AG04450 (cell line): ENCODE results near the gene BTNL3. TPM values are rescaled to one million over a fixed set of nuclear protein-coding genes. Genes with fewer than 3 reads are reported as not detected.
"Not testable (repeated sequence)": the region's sequence is repeated elsewhere in the genome, so short reads cannot be mapped to it uniquely, and the experiment has no call there.

Source experiments
- CTCF ChIA-PET: fragments of 300-600, 350-600 bp; formaldehyde crosslinking; extraction: SDS; loops from one replicate; lab custom pipeline; 2022; ENCODE audit warnings: antibody characterized with exemption, inconsistent platforms; lab: Charles Lee
- POLR2A ChIA-PET: fragments of 350-600 bp; formaldehyde crosslinking; extraction: SDS; loops from one replicate; lab custom pipeline; 2021; ENCODE audit warnings: antibody characterized with exemption, inconsistent platforms; lab: Yijun Ruan, JAX
- DNase-seq: peaks from one replicate; pipeline ENCODE4 v3.0.0-alpha.2; 2011; ENCODE audit warnings: low read depth, low spot score
- H3K27ac ChIP-seq: one replicate; pipeline ENCODE4 v1.5.1; 2012; ENCODE audit warnings: low read depth, low read length, control low read depth
- H3K27me3 ChIP-seq: one replicate; pipeline ENCODE4 v1.6.0; 2012; ENCODE audit warnings: low read length; ENCODE audit not compliant: control insufficient read depth, insufficient read depth
- H3K4me3 ChIP-seq: 2 replicates; pipeline ENCODE4 v1.5.1; 2011; ENCODE audit warnings: mild to moderate bottlenecking, low read depth, low read length, control low read depth
- H3K9me3 ChIP-seq: 2 replicates; pipeline ENCODE4 v1.5.1; 2012; ENCODE audit warnings: low read length; ENCODE audit not compliant: control insufficient read depth, insufficient read depth
- polyA plus RNA-seq: library from polyadenylated mRNA; depleted of rRNA; stranded (reverse); fragments of >200 nt; gene quantifications from 2 replicates; pipeline ENCODE4 v1.2.3, GENCODE V29; 2011
- TF ChIP-seq, protein P1 (sequence below): IDR thresholded peaks from 2 replicates; pipeline ENCODE4 v1.5.1; 2011; ENCODE audit warnings: low read depth, low read length, control low read depth, inconsistent platforms

BTNL3 gene
- polyA plus RNA-seq, 1 experiment = not detected

DNA sequence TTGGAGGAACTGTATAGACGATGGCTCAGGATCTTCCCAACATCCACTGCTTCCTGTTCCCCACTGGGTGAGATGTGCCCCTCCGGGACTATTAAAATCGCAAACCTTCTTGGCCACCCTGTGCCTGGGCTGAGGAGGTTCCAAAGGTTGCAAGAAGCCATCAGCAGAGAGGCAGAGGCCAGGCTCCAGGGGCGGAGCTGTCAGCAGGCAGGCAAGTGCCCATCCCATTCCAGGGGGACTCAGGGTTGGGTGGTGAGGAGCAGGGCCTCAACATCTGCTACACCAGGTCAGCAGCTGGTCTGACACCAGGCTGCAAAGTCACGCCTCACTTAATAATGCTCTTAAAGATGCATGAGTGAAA lies 2.2 kb downstream of the BTNL3 start:
- no peak for DNase-seq
- POLR2A ChIA-PET = no interaction called here
- TF ChIP-seq, protein P1, sequence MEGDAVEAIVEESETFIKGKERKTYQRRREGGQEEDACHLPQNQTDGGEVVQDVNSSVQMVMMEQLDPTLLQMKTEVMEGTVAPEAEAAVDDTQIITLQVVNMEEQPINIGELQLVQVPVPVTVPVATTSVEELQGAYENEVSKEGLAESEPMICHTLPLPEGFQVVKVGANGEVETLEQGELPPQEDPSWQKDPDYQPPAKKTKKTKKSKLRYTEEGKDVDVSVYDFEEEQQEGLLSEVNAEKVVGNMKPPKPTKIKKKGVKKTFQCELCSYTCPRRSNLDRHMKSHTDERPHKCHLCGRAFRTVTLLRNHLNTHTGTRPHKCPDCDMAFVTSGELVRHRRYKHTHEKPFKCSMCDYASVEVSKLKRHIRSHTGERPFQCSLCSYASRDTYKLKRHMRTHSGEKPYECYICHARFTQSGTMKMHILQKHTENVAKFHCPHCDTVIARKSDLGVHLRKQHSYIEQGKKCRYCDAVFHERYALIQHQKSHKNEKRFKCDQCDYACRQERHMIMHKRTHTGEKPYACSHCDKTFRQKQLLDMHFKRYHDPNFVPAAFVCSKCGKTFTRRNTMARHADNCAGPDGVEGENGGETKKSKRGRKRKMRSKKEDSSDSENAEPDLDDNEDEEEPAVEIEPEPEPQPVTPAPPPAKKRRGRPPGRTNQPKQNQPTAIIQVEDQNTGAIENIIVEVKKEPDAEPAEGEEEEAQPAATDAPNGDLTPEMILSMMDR = no peak

DNA sequence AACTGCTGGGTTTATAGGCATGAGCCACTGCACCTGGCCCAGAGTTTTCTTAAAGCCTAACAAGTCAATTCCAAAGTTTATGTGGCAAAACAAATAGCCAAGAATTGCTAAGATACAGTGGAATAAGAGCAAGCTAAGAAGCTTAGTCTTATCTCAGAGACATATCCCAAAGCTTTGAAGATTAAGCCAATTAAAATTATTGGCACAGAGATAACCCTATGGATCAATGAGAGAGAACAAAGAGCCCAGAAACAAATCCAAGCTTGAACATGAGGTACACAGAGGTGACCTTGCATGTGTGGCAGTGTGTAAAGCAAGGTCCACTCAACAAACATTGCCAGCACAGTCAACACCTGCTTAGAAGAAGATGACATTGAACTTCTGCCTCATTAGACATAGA lies 13.3 kb downstream of the BTNL3 start:
- POLR2A ChIA-PET = no interaction called here
- no peak for DNase-seq
- Histone ChIP-seq H3K4me3 (no peak overlapping the region), H3K27me3 (no peaks in the 10 kb centered on the region), H3K27ac (no peak overlapping the region), H3K9me3 (peaks cover 8% of the 10 kb centered on the region)
- CTCF ChIA-PET = no interaction called here
- TF ChIP-seq, protein P1 = no peak

More for the DNA sequence above, 2.2 kb downstream of the BTNL3 start:
- Histone ChIP-seq H3K27ac (no peak overlapping the region), H3K4me3 (no peak overlapping the region), H3K27me3 (no peaks in the 10 kb centered on the region), H3K9me3 (peaks cover 5% of the 10 kb centered on the region)
- CTCF ChIA-PET = no interaction called here

DNA sequence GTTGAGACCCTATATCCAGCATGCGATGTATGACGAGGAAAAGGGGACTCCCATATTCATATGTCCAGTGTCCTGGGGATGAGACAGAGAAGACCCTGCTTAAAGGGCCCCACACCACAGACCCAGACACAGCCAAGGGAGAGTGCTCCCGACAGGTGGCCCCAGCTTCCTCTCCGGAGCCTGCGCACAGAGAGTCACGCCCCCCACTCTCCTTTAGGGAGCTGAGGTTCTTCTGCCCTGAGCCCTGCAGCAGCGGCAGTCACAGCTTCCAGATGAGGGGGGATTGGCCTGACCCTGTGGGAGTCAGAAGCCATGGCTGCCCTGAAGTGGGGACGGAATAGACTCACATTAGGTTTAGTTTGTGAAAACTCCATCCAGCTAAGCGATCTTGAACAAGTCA lies 17.1 kb downstream of the BTNL3 start:
- Histone ChIP-seq H3K27me3 (no peaks in the 10 kb centered on the region), H3K27ac (no peak overlapping the region), H3K9me3 (peaks cover 17% of the 10 kb centered on the region), H3K4me3 (no peak overlapping the region)
- no peak for DNase-seq
- TF ChIP-seq, protein P1 = no peak
- POLR2A ChIA-PET = no interaction called here
- CTCF ChIA-PET = no interaction called here

DNA sequence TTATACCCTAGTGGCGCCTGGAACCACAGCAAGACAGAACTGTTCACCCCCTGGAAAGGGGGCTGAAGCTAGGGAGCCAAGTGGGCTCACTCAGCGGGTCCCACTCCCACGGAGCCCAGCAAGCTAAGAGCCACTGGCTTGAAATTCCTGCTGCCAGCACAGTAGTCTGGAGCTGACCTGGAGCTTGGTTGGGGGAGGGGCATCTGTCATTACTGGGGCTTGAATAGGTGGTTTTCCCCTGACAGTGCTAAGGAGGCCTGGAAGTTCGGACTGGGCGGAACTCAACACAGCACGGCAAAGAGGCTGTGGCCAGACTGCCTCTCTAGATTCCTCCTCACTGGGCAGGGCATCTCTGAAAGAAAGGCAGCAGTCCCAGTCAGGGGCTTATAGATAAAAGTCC lies 19.5 kb downstream of the BTNL3 start:
- no peak overlapping the region for H3K27ac ChIP-seq
- peaks cover 14% of the 10 kb centered on the region for H3K9me3 ChIP-seq
- TF ChIP-seq, protein P1 = no peak
- DNase-seq = no peak
- no peaks in the 10 kb centered on the region for H3K27me3 ChIP-seq
- CTCF ChIA-PET = no interaction called here
- H3K4me3 ChIP-seq = no peak overlapping the region
- POLR2A ChIA-PET = no interaction called here

DNA sequence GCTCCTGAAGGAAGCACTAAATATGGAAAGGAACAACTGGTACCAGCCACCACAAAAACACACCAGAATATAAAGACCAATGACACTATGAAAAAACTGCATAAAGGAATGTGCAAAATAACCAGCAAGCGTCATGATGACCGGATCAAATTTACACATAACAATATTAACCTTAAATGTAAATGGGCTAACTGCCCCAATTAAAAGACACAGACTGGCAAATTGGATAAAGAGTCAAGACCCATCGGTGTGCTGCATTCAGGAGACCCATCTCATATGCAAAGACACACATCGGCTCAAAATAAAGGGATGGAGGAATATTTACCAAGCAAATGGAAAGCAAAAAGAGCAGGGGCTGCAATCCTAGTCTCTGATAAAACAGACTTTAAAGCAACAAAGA lies 21.4 kb downstream of the BTNL3 start:
- peaks cover 14% of the 10 kb centered on the region for H3K9me3 ChIP-seq
- DNase-seq, POLR2A ChIA-PET, H3K27me3 ChIP-seq, H3K27ac ChIP-seq, H3K4me3 ChIP-seq, CTCF ChIA-PET: not testable (repeated sequence)

DNA sequence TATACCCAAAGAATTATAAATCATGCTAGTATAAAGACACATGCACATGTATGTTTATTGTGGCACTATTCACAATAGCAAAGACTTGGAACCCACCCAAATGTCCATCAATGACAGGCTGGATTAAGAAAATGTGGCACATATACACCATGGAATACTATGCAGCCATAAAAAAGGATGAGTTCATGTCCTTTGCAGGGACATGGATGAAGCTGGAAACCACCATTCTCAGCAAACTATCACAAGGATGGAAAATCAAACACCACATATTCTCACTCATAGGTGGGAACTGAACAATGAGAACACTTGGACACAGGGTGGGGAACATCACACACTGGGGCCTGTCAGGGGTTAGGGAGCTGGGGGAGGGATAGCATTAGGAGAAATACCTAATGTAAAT lies 26.0 kb downstream of the BTNL3 start:
- H3K9me3 ChIP-seq, H3K27ac ChIP-seq, DNase-seq, CTCF ChIA-PET, H3K27me3 ChIP-seq, POLR2A ChIA-PET, H3K4me3 ChIP-seq: not testable (repeated sequence)

DNA sequence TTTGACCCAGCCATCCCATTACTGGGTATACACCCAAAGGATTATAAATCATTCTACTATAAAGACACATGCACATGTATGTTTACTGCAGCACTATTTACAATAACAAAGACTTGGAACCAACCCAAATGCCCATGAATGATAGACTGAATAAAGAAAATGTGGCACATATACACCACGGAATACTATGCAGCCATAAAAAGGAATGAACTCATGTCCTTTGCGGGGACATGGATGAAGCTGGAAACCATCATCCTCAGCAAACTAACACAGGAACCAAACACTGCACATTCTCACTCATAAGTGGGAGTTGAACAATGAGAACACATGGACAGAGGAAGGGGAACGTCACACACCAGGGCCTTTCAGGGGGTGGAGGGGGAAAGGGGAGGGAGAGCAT lies 28.8 kb downstream of the BTNL3 start:
- H3K4me3 ChIP-seq, H3K27ac ChIP-seq, H3K27me3 ChIP-seq, DNase-seq, CTCF ChIA-PET, POLR2A ChIA-PET: not testable (repeated sequence)
- H3K9me3 ChIP-seq = peaks cover 12% of the 10 kb centered on the region; the same call in 1 of the 2 replicates
